HG03457 (cell line): Measurements from ENCODE around the gene TMA7B.
"Not testable (repeated sequence)": the region's sequence is repeated elsewhere in the genome, so short reads cannot be mapped to it uniquely, and the experiment has no call there.

Experiments
- ATAC-seq: cut with Tn5 transposase; IDR thresholded peaks from one replicate; pipeline ENCODE4 v1.9.1; 2021; ENCODE audit warnings: moderate number of reproducible peaks; ENCODE audit not compliant: unreplicated experiment

The TMA7B gene

GRCh38 chr22:39951603-39952293, 8.4 kb upstream of the TMA7B start:
- not testable (repeated sequence) for ATAC-seq

GRCh38 chr22:39952347-39952746, 7.8 kb upstream of the TMA7B start:
- ATAC-seq, result no peak

DNA sequence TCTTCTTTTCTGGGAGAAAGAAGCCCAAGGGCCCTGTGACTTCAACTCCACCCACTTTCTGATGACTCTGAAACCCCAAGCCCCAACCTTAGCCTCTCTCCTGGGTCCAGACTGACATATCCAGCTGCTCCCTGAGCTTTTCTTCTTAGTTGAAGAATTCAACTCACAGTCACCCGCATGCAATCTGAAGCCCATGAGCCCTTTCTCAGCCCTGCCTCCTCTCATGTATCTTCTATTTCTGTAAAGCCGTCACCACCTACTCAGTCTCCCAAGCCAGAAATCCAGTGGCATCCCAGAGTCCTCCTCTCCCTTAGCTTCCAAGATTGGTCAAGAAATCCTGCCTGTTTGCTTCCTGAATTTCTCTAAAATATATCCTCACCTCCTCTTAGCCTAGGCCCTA, 7.1 kb upstream of the TMA7B start:
- no peak for ATAC-seq

DNA sequence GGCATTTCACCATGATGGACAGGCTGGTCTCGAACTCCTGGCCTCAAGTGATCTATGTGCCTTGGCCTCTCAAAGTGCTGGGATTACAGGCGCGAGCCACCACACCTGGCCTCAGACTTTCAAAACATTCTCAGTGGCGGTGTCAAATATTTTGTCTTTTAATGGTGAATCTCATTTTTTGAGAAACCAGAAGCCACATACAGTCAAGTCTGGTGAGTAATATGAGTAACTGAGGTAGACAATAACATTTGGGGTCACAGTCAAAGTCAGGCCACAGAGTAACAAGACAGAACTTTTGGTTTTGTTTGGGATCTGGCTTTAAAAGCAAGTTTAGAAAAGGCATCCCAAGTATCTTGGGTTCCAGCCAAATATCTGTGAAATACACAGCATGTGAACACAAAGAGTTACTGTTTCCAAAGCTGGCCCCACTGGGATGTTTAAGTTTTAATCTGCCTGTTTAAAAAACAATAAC, 5.6 kb upstream of the TMA7B start:
- ATAC-seq, result no peak

DNA sequence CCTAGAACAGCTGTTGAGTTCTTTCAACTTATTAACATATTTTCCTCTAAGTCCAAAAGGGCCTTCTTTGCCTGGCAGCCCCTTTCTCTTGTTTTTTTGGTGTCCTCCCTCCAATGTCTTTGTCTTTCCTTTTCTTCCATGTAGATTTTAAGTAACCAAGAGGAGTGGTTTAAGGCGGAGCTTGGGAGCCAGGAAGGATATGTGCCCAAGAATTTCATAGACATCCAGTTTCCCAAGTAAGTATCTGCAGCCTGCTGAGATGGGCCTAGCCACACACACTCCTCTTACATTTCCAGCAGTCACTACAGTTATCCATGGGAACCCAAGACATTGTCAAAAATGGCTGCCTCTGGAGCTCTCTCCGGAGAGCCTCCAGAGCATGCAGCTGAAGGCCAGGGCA, 4.5 kb upstream of the TMA7B start:
- no peak for ATAC-seq

GRCh38 chr22:39956932-39957664, 3.1 kb upstream of the TMA7B start:
- no peak for ATAC-seq

GRCh38 chr22:39958009-39958711, 2.0 kb upstream of the TMA7B start:
- no peak for ATAC-seq

DNA sequence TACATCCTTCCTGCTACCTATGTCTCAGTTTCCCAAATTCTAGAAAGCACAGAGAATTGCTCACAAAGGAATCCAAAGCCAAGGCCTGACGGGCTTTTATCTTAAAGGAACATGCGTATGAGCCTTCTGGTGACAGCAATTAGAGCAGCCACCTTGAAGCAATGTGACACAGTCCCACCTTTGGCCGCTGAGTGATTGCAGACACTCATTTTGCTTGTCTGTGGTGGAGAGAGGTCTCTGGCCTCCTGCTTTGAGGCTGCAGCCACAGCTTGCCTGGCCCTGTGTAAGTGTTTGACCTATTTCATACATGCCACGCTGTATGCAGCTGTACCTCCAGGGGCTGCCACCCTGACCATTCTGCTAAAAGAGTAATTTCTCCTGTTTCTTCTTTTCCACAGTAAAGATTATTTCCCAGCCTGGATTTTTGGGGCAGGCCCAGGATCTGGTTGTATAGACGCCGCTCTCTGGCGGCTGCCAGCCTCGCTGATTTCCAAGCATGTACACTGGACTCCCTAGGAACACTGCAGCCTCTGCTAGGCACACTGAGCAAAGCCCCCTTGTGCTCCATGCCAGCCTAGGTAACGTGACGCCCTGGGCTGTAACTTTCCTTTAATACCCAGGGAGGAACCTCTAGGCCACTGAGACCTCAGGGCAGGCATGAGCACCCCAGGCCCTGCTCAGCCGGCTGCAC, 1.1 kb upstream of the TMA7B start:
- no peak for ATAC-seq

DNA sequence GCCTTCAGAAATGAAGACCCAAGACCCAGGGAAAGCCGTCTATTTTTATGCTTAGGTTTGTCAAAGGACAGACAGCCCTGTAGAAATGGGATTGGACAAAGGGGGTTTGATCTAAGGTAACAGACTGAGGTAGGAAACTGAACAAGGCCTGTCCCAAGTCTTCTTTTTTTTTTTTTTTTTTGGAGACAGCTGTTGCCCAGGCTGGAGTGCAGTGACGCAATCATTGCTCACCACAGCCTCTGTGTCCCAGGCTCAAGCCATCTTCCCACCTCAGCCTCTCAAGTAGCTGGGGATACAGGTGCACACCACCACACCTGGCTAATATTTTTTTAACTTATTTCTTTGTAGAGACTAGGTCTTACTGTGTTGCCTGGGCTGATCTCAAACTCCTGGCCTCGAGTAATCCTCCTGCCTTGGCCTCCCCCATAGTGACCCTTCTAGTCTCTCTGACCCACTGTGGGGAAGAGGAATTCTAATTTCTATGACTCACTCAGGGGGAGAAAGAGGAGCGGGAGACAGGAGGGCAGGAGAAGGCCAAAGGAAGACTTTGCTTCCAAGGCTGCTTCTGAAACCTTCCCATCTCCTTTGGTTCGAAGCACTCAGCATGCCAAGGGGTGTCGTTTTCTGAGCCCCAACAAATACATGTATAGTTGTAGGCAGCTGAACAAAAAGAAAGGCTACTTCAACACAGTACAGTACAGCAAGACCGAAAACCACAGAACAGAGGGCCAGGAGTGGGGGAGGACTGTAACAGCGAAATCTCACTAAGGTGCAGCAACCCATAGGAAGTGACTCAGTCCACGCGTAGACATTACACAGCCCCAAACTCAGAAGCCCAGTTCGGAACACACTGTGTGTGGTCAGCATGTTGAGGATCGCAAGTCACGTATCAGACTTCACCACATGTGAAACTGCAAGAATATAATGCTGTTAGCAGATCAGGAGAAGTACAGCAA, 872 bp downstream of the TMA7B start:
- no peak for ATAC-seq

DNA sequence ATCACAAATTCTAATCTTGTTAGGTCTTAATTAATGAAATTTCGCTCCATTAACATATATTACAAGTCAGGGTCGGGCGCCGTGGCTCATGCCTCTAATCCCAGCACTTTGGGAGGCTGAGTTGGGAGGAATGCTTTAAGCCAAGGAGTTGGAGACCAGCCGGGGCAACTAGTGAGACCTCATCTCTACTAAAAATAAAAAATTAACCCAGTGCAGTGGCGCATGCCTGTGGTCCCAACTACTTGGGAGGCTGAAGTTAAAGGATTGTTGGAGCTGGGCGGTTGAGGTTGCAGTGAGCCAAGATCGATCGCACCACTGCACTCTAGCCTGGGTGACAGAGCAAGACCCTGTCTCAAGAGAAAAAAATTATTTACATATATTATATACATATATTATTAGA, 1.9 kb downstream of the TMA7B start:
- ATAC-seq, result no peak

DNA sequence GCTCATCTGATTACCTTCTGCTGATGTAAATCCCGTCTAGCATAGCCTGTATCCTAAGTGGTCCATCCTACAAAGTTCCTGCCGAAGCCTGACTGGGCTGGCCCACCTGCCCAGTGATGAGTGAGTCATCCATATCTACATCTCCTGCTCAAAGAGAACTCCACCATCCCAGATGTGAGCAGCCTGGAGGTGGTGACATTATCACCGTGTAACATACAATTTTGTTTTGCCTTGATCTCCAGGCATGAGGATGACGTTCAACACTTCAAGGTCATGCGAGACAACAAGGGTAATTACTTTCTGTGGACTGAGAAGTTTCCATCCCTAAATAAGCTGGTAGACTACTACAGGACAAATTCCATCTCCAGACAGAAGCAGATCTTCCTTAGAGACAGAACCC, 5.6 kb downstream of the TMA7B start:
- ATAC-seq, result no peak

- ATAC-seq, result no peak
Measured at GRCh38 chr22:39966470-39966869, 6.3 kb downstream of the TMA7B start.

DNA sequence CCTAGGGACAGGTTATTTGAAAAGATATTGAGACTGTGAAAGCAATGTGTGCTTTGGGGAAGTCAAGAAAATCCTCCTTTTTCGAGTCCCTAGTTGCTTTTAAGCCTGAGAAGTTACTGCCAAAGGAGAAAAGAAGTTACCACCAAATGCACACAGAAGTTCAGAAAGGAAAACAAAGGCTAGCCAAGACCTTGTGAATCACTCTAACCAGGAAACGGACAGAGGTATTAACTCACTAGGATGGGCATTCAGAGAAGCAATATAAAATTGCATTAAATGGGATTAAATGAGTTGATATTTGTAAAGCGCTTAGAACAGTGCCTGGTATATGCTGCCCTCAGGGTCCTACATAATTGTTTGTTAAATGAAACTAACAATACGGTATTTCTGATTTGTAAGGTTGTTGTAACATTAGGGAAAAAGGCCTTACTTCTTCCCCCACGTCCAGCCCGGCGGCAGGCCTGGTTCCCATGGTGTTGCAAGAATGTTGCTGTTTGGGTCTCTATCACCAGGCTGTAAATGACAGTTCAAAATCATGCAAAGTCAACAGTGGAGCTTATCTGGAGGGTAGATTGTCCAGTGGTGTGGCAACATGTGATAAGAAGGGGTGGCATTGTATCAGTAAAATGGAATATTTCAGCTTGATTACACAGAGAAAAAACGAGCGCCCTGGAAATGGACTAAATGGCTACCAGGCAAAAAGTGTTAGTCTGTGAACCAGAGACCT, 7.1 kb downstream of the TMA7B start:
- no peak for ATAC-seq

GRCh38 chr22:39967996-39968972, 8.1 kb downstream of the TMA7B start:
- no peak for ATAC-seq

DNA sequence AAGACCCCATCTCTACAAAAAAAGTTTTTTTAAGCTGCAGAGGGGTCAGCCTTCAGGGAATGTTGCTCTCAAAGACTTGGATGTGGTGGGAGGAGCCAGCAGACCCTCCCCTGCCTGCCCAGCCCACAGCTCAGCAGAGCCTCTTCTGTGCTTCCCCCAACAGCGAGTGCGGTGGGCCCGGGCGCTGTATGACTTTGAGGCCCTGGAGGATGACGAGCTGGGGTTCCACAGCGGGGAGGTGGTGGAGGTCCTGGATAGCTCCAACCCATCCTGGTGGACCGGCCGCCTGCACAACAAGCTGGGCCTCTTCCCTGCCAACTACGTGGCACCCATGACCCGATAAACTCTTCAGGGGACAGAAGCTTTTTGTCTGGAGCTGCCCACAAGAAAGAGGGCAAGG, 10.5 kb downstream of the TMA7B start:
- no peak for ATAC-seq

DNA sequence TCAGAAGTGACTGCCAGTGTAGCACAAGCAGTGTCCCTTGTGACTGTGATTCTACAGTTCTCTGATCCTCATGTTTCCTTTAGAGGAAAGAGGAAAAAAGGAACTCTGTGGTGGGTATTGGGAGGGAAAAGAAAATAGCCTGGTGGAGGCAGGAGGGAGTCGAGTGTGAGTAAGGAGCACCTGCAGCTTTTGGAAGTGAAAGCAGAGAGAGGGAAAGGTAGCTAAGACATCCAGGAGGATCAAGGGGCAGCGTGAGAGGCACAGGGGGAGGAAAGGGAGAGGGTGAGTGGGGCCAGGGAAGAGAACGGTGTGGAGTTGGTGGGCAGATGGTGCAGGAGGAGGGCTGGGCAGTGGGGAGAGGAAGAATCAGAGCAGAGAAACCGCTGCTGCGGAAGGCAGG, 12.4 kb downstream of the TMA7B start:
- no peak for ATAC-seq

DNA sequence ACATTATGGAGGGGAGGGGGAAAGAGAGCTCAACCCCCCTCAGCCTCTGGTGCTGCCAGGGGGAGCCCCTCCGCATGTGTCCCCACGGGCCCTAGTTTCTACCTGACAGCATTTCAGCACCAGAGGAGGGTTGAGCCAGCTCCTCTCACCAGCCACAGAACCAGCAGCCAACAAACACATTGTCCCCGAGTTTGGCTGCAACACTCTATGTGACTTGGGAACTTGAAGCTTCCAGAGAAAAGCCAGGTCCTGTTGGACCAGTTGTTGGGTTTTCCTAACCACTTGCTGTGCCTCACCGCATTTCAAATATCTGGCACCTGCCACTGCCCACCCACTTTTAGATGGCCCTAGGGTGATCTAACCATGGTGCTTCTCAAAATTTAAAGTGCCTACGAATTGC, 13.5 kb downstream of the TMA7B start:
- no peak for ATAC-seq

DNA sequence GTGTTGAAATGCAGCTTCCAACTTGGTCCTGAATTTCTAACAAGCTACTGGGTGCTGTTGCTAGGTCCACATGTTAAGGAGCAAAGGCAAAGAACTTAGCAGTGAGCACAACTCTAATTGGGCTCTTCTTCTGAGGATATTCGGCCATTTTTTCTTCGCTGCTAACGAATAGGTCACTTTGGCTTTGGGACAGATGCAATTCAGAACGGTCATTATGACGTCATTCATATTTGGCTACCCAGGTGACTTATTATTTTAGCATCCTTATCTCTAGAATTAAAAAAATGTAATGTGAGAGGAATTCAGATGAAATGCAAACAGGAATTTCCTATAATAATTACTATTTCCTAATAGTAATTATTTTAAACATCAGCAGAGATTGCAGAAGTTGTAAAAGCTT, 13.9 kb downstream of the TMA7B start:
- ATAC-seq, result no peak
